RKO (cell line): Measurements from ENCODE around the gene VIPR1.

Experiments
- DNase-seq: peaks from one replicate; pipeline ENCODE4 v3.0.0-alpha.2; 2016; ENCODE audit warnings: low spot score

The VIPR1 gene, protein sequence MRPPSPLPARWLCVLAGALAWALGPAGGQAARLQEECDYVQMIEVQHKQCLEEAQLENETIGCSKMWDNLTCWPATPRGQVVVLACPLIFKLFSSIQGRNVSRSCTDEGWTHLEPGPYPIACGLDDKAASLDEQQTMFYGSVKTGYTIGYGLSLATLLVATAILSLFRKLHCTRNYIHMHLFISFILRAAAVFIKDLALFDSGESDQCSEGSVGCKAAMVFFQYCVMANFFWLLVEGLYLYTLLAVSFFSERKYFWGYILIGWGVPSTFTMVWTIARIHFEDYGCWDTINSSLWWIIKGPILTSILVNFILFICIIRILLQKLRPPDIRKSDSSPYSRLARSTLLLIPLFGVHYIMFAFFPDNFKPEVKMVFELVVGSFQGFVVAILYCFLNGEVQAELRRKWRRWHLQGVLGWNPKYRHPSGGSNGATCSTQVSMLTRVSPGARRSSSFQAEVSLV

DNA sequence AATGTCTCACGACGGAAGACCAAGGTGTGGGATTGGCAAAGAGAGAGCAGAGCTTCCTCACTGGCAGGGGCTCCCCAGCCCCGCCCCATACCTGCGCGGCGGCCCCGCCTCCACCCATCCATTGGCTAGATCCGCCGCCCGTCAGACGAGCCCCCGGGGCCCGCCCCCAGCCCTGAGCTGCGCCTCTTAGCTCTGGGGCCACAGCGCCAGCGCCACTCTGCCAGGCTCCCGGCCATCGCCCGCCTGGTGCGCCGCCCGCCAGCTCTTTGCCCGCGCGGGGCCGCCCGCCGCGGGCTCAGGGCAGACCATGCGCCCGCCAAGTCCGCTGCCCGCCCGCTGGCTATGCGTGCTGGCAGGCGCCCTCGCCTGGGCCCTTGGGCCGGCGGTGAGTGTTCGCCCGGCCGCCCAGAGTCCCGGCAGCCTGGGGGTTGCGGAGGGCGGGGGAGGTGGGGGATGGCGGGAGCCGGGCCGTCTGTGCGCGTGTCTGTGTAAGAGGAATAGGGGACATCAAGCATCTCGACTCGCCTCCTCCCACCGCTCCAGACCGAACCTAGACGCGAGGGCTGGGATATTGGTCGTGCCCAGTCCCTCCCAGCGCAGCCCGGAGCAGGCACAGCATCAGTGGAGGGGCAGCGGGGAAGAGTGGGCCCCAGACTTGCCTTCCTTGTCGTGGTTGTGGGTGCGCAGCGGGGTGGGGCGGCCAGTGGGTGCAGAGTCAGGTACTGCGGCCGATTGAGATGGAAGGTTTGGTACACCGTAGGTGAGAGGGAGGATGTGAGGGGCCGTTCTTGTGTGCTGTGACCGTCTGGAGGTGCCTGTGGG, at the start of gene VIPR1:
Gene VIPR1, plus strand, starts transcription at position 215 of the 822 bp plus-strand sequence. Its CDS starts 93 bp downstream, at position 308.
- peak; percentile 43 for DNase-seq

DNA sequence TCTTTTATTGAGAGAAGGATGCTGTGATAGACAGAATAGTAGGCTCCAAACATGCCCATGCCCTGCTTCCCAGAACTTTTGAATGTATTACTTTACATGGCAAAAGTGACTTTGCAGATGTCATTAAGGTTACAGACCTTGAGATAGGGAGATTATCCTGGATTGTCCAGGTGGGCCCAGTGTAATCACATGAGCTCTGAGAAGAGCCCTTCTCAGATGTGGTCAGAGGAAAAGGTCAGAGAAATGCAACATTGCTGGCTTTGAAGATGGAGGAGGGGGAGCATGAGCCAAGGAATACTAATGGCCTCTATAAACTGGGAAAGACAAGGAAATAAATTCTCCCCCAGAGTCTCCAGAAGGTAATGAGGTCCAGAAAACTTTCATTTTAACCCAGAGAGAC, 46.2 kb upstream of the VIPR1 start:
- DNase-seq: no peak

DNA sequence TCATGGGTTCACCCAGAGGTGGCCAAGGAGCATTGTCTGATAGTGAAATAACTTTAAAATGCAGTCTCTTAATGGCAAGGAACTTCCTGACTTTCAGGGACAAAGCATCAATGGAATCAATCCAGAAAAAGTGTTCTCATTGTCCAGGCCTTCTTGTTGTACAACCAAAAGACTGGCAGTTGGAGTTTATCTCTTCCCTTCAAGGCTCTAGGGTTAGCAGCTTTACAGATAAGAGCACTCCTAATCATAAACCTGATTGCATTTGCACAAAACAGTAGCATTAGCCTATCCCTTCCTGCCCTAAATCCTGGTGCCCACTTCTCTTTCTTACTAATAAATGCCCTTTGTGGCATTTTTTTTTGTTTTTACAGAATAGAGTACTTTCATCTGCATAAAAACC, 43.3 kb upstream of the VIPR1 start:
- DNase-seq: no peak

DNA sequence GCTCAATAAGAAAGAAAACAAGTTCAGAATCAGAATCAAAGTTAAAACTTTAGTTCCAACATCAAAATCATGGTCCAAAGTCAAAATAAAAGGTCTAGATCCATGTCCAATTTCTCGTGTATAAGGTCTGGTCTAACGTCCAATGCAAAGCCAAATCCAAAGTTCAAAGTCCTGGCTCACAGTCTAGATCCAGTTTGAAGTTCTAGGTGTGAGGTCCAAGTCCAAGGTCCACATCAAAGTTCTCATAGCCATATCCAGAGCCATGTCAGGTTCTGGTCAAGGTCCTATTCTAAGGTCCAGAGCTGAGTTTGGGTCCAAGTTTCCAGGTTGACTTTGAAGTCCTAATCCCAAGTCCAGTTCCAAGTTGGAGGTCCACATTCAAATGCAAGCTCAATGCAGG, 40.7 kb upstream of the VIPR1 start:
- DNase-seq: no peak

DNA sequence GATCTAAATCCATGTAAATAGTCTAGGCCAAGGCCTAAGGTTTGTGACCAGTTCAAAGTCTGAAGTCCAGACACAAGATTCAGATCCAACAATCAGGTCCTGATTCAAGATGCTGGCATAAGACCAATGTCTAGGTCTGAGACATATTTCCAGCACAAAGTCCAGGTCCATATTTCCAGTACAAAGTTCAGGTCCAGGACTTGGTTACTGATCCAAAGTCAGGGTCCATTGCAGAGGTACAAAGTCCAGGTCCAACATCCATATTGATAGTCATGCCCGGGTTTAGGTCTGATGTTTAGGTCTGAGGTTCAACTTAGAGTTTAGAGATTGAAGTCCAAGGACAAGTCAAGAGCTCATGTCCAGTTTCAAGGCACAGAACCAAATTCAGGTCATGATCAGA, 39.4 kb upstream of the VIPR1 start:
- no peak for DNase-seq

DNA sequence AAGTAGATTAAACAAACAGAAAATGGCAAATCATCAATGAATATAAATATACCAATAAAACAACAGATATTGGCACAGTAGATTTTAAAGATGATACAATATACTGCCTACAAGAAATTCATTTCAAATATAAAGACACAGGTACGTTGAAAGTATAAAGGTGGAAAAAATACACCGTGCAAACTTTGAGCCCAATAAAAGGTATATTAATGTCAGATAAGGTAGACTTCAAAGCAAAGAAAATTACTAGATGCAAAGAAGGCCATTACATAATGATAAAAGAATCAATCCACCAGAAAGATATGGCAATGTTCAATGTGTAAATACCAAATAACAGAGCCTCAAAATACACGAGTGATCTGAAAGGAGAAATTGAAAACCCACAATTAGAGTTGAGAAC, 34.3 kb upstream of the VIPR1 start:
- DNase-seq: no peak

DNA sequence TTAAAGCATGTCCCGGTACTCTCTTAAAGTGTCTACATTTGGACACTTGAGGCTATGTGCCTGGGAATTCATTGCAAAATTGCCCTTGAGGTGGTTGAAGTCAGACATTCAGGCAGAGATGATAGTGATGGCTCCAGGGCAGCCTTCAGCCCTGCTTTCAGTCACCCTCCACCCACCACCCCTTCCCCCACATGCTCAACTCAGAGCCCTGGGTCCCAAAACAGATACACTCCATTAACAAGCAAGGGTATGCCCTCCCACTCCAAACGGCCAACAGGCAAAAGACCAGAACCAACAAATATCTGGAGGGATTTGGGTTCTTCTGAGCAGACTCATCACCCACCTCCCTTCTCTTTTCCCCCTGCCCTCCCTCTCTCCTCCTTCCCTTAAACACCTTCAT, 29.9 kb upstream of the VIPR1 start:
- DNase-seq: no peak

DNA sequence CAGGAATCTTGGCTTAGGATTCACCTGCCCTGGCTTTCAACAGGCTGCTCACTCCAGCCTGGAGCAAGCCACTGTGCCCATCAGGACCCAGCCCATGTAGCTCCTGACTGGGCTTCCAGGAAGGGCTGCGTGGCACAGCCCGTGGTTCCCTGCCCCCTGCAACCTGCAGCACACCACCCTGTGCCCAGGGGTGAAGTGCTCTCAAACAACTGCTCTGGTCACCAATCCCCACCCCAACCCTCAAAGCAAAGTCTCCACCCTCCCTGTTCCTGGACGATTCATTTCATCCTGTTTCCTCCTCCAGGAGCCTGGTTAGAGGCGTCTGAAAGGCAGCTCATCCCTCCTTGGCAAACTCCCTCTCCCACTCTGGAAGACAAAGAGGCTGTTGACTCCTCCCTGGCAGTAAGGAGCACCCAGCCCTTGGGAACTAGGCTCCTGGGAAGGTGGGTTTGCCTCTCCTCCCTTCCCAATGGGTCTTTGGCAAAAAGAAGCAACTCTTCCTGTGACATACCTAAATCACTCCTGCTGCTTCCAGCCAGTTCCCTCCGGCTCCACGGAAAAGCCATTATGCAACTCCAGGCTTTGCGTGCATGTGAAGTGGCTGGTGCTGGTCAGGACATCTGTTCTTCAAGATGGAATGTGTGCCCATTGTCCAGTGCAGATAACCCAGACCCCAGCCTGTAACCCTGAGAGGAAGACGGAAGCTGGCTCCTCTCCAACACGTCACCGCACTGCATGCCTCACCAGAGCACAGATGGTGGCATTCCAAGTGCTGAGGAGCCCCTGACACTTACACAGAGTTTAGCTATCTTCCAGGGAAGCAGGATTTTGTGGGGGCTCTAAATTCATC, 29.1 kb upstream of the VIPR1 start:
- DNase-seq: no peak

DNA sequence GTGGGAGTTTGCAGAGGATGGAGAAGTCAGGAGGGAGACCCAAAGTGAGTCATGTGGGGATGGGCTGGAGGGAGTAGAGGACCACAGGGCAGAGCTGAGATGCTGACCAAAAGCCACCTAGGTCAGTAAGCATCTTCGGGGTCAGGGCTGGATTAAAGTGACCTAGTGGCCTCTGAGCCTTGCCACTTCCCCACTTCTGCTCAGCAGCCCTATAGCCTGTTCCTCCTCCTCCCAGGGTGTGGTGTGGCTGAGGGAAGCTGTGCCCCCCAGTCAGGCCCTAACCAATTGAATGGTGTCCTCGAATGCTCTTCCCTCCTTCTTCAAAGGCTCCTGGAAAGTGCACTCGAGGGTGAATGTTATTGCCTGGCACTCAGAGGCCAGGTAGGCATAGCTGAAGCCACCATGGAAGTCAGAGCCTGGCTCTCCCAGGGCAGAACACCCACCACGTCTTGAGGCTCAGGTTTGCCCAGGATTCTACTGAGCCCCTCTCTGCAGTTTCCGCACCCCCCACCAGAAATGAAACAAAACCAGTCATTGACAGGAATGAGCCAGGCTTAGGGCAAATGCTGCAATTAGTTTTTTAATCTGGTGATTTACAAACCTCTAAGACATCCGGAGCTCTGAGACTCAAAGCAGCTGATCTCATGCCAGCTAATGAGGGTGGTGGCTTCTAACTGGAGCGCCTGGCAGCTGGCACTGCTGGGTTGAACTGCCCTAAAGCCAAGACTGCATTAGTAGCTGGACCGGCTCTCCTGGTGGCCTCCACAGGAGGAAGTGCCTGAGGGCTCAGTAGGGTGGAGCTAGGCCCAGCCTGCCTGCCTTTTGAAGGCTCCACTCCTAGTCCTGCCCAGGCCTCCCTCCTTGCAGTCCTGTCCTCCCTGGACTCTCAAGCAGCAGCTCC, 26.0 kb upstream of the VIPR1 start:
- no peak for DNase-seq

DNA sequence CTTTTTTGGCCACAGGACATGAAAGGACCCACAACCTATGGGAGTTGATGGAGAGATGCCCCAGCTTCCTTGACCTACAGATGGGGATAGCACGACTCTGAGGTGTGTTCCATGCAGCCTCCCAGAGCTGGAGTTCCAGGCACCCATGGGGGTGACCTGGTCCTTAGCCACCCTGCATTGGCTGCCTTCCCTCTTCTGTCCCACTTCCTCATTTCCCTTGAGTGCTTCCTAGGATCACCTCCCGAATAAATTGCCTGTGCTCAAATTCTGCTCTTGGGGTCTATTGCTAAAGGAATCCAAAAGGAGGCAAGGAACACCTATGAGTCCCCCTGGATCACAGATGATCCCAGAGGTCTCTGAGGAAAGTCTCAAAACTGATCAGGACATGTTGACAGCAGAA, 24.7 kb upstream of the VIPR1 start:
- DNase-seq: no peak

DNA sequence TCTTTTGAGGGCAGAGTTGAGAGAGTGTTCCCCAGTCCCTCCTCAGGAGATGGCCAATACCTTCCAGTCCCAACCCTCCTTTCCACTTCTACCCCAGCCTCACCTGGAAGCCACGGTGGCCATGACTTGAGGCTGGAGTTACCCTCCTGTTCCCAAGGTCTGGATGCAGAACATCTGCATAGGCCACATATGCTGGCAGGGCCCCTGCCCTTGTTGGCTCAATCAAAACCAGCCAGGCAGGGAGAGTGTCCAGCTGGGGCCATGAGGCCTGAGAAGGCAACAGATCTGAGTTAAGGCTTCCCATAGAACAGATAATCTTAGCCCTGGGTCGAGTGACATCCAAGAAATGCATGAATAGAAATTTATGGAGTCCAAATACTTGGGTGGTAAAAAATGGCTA, 23.6 kb upstream of the VIPR1 start:
- DNase-seq: no peak

DNA sequence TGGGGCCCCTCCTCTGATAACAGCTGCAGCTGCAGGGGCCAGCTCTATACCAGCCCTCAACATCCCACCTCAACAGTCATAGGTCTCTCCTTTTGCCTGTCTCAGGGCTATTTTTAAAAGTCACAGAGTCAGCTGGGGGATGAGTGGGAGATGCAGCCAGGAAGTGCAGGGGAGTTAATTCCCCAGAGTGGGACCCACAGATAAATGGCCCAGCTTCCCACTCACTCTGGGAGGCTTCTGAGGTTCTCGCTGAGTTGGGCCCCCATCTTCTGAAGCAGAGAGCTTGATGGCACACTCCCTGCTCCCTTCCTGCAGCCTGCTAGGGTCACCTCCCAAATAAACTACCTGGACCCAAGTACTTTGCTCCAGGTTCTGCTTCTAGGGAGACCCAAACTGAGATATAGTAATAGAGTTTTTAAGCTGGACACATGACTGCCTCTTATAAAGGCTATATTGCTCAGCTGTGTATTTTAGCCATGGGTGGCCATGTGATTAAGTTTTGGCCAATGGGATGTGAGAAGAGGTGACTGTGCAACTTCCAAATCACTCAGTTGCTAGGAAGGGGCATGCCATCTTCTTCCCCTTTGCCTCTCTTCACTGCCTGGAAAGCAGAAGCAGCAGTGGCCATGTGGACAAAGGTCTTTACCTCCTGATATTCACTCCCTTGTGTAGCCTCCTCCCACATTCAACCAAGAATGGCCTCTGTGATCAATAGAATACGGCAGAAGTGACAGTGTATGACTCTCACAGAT, 15.5 kb upstream of the VIPR1 start:
- DNase-seq: no peak

DNA sequence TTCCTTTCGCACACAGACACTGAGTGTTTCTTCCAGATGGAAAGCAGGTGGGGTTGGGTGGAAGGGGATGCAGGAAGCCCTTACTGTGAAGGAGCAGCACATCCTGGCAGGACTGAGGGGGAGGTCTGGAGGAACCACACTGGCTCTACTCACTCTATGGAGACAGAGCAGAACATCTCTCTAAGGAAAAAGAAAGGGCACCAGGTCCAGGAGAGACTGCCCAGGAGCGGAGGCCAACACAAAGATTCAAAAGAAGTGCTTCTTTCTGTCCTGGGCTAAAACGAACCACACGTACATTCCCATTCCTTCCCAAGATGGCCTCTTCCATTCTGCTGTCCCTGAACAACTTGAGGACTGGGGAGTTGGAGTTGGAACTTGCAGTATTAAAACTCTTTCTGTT, 13.8 kb upstream of the VIPR1 start:
- no peak for DNase-seq

DNA sequence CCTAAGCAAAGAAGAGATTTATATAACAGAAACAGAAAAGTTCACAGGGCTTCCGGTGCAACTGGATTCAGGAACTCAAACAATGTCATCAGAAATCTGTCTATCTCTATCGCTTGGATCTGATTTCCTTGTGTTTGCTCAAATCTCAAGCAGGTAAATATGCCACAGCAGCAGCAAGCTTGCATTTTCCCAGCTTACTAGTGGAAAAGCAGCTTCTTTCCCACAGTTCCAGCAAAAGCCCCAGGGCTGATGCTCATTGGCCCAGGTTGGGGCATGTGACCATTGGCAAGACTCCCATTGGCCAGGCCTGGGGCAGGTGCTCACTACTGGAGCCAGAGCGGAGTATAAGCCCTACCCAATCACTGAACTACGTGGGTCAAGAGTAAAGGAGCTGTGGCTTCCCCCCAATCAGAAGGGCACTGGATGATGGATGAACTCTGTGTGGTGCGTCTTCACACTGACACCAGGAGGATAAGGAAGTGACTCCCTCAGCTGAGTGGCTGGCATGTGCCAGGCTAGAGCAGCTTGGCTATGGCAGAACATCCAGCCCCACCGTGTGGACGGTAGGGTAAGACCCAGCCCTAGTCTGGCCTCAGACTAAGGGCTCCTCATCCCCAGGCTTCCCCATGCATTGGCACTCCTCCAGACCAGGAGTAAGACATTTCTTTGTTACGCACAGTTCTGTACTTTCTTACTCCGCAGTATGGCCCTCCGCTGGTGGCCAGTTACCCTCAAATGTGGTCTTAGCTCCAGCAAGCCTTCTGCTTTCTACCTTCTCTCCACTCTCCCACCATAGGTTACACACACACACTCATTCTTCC, 13.1 kb upstream of the VIPR1 start:
- DNase-seq: no peak

DNA sequence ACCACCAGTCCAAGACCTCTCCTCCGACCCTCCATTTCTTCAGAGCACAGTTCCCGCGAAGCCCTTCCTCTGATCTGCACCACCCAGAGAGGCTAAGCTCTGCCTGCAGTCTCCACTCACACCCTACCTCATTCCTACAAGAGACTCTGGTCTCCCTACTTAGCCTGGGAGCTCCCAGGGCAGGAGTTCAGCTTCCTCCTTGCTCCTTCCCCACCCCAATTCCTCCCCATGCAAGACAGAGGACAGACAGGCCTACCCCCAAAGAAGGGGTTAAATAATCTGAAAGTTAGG, 12.6 kb upstream of the VIPR1 start:
- no peak for DNase-seq

DNA sequence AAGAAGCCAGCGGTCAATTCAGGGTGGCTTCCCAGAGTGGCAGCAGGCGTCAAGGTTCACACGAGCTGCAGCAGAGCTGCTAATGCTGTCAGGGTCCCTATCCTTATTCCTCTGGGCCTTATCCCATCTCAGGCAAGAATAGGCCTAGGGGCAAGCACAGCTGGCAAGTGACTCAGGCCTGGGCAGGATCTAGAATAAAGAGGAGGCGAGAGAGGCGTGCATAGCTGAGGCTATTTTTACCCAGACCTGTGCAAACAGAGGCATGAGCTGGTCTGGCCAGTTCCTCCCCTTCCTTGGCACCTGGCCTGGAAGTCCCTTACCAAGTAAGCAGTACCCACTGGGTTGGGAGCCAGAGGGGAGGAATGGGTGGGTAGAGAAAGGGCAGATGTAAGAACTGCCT, 12.2 kb upstream of the VIPR1 start:
- DNase-seq: no peak

DNA sequence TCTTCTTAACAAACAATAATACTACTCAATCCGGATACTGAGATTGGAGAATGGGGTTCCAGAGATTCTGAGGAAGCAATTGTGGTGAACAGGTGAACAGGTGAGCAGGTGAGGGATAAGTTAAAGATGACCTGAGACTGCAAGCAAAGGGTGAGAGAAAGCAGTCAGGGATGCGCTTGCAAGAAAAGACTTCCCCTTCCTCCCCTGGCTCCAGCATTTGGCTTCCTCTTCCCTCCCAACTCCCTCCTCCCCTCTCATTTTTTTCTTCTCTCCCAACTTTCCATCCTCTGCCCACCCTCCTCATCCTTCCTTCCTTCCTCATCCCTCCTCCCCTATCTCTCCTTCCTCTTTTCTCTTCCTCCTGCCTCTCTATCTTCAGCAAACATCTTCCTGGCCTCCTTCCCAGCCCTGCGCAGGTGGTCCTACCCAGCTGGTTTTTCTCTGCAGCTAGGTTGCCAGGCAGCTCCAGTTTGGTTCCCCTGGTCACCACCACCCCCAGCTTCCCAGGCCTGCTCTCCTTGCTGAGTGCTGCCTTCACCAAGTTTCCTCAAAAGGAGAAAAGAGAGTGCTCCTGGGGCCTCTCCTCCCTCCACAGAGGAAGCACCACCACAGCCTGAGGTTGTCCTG, 10.4 kb upstream of the VIPR1 start:
- no peak for DNase-seq

DNA sequence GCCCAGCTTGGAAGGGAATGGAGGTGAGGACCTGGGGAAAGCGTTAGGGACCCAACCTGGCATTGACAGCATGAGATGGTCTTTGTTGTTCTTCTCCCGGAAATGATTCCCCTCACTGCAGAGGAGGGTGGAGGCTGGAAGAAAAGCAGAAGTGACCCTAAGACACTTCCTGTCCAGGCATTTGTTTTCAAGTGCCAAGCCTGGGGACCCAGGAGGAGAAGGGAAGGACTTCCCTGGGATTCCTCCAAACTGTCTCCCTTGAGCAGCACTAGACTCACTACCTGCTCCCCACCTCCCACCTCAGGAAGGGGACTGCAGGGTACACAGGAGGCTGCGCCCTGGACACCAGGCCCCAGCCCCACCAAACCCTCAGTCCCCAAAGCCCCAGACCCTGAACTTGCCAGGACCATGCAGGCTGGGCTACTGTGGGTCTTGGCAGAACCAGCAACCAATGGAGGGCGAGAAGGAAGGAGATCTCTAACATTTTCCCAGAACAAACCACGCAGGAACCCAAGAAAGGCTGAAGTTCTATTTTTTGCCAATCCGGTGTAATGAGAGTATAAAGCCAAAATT, 9.8 kb upstream of the VIPR1 start:
- no peak for DNase-seq

DNA sequence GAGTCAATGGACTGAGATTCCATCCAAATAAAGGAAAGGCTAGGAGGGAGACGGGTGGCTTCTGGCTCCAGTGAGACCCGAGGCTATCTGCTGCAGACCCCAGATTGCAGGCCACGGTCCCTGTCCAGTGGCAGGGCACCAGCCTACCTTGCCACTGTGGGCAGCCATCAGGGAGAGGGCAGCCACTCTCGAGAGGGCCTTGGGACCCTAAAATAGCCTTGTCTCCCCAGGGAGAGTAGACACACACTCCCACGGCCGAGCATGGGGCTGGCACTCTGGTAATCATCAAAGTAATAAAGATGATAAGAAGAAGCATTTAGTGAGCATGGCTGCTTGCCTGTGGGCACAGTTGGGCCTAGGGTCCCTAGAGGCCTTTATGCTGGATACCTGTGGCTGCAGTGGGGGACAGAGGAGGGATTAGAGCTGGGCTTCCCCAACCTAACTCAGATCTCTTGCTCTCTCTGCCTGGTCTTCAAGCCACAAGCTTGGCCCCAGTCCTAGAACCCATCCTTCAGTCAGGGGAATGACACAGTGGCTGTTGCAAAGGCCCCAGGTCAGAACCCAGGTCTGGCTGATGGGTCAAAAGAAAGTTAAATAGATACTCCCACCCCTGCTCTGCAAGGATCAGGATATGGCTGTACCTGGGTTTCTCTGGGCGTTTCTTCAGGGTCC, 9.2 kb upstream of the VIPR1 start:
- DNase-seq: no peak
